Measurements from ENCODE around the gene CCDC57.

CCDC57 gene

DNA sequence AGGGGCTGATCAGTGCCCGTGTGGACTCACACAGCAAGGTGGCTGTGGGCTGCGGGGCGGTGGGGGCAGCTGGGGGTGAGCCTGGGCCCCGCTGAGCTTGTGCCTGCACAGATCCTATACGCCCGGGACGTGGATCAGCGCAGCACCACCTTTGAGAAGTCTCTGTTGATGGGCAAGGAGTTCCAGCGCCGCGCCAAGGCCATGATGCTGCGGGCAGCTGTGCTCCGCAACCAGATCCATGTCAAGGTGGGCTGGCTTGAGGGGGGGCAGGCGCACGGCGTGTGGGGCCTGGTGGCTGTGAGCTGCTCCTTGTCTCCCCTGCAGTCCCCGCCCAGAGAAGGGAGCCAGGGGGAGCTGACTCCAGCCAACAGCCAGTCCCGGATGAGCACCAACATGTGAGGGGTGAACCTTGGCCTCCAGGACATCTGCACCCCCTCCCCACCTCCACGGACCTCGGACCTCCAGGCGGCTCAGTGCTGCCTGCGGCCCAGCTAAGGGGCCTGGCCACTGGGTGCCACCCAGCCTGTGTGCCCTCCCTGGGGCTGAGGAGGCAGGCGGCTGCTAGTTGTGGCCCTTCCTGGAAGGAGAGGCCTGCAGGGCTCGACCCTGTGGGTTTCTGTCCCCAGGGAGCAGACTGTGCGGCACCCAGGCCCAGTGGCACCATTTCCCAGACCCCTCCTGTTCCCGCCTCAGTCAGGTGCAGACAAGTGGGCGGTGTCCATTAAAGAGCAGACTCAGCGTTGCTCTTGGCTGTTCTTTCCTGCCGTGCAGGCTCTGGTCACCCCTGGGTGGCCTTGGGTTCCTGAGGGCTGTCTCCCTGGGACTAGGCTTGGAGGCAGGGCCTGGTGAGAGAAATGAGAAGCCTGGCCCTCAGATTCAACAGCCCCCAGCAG is 155.7 kb downstream of the CCDC57 start:
- DNase-seq, result no peak

DNA sequence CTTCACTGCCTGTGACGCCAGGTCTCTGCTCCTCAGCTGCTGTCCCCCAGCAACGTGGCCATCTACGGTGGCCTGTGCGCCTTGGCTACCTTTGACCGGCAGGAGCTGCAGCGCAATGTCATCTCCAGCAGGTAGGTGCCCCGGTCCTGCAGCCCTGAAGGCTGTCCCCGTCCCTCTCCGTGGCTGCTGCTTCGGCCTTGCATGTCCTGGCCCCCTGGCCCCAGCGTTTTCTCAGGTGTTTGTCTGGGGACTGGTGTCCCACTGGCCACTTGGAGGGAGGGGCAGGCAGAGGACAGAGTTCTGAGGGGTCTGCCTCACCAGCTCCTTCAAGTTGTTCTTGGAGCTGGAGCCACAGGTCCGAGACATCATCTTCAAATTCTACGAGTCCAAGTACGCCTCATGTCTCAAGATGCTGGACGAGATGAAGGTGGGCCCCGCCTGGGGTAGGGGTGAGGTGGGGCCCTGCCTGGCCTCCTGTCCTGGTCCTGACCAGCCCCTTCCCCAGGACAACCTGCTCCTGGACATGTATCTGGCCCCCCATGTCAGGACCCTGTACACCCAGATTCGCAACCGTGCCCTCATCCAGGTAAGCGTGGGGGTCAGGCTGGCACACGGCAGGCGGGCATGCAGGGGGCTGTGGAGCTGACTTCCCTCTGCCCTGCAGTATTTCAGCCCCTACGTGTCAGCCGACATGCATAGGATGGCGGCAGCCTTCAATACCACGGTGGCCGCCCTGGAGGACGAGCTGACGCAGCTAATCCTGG is 156.5 kb downstream of the CCDC57 start:
- DNase-seq, result no peak

DNA sequence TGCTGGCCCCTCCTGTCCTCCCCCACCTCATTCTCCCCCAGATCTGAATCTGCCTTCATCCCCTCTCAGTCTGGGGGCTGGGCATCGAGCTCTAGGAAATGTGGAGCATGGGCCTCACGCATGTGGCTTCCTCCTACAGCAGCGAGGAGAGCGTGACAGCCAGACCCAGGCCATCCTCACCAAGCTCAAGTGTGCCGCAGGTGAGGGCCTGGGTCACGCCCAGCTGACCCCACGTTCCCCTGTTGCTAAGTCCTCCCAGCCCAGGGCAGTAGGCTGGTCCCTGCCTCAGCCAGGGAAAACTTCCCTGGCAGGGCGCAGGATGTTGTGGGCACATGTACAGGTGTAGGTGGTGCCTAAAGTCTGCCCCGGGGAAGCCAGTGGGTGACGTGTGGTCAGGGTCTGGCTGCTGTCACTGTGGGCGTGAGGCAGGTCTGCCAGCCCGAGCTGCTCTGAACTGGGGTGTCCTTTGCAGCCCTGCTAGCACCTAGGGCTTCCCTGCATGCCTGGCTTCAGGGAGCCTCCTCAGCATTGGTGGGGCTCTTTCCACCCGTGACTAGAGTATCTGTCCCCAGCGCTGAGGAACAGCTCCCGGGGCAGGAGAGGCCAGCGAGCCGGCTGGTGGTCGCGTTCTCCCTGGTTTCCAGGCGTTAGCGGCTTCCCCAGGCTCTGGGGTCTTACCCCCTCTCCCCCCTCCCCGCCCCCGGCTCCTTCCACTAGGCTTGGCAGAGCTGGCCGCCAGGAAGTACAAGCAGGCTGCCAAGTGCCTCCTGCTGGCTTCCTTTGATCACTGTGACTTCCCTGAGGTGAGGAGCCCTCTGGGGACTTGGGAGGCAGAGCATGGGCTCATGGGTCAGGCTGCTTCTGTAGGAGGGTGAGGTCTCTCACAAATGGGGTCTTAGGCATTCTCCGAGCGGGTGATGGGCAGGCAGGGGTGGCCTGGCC is 157.3 kb downstream of the CCDC57 start:
- no peak for DNase-seq

DNA sequence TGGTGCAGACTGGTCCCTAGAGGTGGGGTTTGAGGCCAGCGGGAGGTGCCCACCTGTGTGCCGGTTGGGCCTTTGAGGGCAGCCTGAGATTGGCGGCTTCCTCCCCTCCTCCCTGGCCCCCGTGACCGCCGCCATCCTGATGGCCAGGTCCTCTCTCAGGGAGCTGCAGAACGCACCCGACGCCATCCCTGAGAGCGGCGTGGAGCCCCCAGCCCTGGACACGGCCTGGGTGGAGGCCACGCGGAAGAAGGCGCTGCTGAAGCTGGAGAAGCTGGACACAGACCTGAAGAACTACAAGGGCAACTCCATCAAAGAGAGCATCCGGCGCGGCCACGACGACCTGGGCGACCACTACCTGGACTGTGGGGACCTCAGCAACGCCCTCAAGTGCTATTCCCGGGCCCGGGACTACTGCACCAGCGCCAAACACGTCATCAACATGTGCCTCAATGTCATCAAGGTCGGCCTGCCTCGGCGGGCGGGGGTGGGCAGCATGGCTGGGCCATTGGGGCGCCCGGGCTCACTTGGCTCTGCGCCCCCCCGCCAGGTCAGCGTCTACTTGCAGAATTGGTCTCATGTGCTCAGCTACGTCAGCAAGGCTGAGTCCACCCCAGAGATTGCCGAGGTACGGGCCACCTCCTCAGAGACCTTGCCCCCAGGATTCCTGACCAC is 158.2 kb downstream of the CCDC57 start:
- no peak for DNase-seq

DNA sequence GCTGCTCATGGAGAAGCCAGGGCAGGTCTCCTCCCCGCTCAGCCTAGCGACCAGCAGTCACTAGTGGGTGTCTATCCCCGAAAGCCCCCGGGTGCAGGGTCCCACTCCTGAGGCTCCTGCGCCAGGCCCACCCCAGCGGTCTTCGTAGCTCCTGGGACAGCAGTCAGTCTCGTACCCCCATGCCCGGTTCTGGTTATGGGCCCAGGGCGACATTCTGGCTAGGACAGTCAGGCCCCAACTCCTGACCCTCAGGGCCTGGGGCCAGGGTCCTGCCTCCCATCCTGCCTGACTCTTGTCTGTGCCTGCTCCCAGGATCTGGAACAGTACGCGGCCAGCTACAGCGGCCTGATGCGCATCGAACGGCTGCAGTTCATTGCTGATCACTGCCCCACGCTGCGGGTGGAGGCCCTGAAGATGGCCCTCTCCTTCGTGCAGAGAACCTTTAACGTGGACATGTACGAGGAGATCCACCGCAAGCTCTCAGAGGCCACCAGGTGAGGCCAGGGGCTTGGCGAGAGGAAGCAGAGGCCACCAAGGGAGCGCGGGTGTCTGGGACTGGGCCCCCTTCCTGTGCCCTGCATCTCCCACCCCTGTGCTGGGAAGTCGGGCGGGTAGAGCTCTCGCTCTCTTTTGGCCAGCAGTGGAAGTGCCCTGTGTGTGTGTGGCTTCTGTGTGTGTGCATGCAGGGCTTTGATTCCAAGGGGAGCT is 158.9 kb downstream of the CCDC57 start:
- no peak for DNase-seq

DNA sequence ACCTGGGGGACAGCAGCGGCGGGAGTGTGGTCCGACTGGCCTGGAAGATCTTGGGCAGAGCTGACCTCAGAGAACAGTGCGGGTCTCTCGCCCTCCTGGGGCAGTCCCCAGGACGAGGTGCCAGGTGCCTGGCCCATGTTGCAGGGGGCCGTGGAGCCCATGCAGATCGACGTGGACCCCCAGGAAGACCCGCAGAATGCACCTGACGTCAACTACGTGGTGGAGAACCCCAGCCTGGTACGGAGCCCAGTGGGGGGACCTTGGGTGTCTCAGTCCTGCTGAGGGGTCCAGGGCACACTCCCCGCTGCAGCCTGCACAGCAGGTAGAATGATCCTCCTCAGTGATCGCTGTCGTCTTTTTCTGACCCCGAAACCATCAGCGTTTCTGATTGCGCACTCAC is 159.5 kb downstream of the CCDC57 start:
- no peak for DNase-seq

DNA sequence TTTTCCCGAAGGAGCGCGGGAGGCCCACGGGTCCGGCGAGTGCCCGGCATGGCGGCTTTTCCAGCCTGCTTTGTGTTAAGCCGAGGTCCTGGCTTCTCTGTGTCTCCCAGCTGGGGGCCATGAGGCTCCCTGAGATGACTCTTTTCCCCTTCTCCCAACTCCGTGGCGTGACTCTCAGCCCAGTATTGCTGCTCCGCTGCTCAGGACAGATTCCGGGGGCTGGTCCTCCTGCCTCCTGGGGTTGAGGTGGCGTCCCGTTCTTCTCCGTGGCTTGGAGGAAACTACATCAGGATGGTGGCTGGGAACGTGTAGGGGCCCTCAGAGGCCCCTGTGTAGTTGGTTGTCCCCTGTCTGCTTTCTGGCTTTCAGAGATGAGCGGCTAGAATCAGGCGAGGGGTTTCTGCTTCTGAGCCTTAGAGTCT is 160.0 kb downstream of the CCDC57 start:
- no peak for DNase-seq

DNA sequence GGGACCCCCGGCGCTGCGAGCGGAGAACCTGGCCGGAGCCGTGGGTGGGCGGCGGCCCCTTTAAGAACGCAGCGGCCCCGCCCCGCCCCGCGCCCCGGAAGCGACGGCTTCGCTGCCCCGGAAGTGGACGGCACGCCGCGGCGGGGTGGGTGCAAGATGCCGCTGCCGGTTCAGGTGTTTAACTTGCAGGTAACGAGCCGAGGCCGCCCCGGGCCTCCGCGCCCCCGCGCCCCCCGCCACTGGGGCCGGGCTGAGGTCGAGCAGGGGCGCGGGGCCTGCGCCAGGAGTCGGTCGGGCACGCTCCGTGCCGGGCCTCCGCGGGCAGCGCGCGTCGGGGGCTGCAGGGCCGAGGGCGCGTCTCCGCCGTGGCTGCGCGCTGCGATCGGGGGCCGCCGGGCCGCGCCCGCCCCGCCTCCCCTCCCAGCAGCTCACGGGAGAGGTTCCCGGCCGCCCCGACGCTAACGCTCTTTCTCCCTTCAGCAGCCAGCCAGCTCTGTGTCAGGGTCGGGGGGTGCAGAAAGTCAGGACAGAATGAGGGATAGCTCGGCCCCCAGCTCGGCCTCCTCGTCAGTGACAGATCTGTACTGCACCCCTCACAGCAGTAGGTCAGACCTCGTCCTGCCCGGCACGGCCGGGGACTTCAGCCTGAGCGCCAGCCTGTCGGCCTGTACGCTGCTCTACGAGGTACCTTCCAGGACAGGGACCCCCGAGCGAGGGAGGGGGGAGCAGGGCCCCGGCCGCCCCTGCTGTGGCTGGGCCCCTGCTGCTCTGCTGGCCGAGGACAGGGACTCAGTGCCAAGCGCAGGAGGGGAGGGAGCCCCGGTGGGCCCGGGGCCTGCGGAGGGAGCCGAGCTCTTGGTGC is 160.6 kb downstream of the CCDC57 start, which contains the start of the genes GPS1 and RFNG:
Gene GPS1, plus strand, starts transcription at position 123 of the 862 bp plus-strand sequence. Its CDS starts 34 bp downstream, at position 157.
Gene RFNG, minus strand, starts transcription at position 36 of the 862 bp plus-strand sequence. CDS start 45 bp downstream, outside the sequence.
- no peak for DNase-seq
